MCF 10A (cell line): ENCODE measurements around the gene PCBP1. TPM values are rescaled to one million over a fixed set of nuclear protein-coding genes. Genes with fewer than 3 reads are reported as not detected.

Source experiments
- total RNA-seq: library from RNA; stranded (reverse); gene quantifications from 2 replicates; pipeline ENCODE4 v1.2.3, GENCODE V29; 2022

Gene PCBP1
- total RNA-seq, 1 experiment from 2014 or later = 259 TPM

Other genes starting within 250 kb of the PCBP1 start
- 68.9 and 81.0 TPM in 2 replicates for gene SNRNP27, start 193.5 kb upstream of the PCBP1 start, total RNA-seq
- gene MXD1, start 172.4 kb upstream of the PCBP1 start, total RNA-seq = 63.6 and 71.8 TPM in 2 replicates
- gene ASPRV1, start 125.8 kb upstream of the PCBP1 start, total RNA-seq = 0.20 and 0.23 TPM in 2 replicates
- gene C2orf42, start 103.5 kb downstream of the PCBP1 start, total RNA-seq = 17.6 and 28.5 TPM in 2 replicates
- gene TIA1, start 161.2 kb downstream of the PCBP1 start, total RNA-seq = 75.7 and 83.9 TPM in 2 replicates
- 17.4 and 24.8 TPM in 2 replicates for gene PCYOX1, start 170.7 kb downstream of the PCBP1 start, total RNA-seq
- gene SNRPG, start 206.3 kb downstream of the PCBP1 start, total RNA-seq = 266 and 327 TPM in 2 replicates
- gene FAM136A, start 214.6 kb downstream of the PCBP1 start, total RNA-seq = 38.8 and 43.8 TPM in 2 replicates